GM12878 (cell line): ENCODE measurements around the gene FBLN5. TPM values are rescaled to one million over a fixed set of nuclear protein-coding genes. Genes with fewer than 3 reads are reported as not detected.

Experiments
- ATAC-seq: fragments of 200-7000 bp; cut with Tn5 transposase; 3 replicates; pipeline ENCODE4 v1.9.1; 2020; ENCODE audit warnings: mild to moderate bottlenecking, moderate library complexity
- BruUV-seq: library from RNA; stranded (reverse); fragments of 400-500 nt; replicated peaks from 2 replicates; lab custom pipeline; 2021; lab: Mats Ljungman, UMichigan
- CTCF ChIA-PET: fragments of 300-600 bp; sonication (Branson Sonifier 250); formaldehyde crosslinking; extraction: SDS; loops from one replicate; lab custom pipeline; 2021; ENCODE audit warnings: inconsistent platforms; lab: Yijun Ruan, JAX
- POLR2A ChIA-PET: fragments of 350-600 bp; formaldehyde crosslinking; extraction: SDS; loops from one replicate; lab custom pipeline; 2021; ENCODE audit warnings: inconsistent platforms; lab: Charles Lee
- RAD21 ChIA-PET: fragments of 300-600 bp; sonication (Branson Sonifier 250); formaldehyde crosslinking; loops from one replicate; lab custom pipeline; 2023; ENCODE audit warnings: antibody characterized with exemption; ENCODE audit not compliant: unreplicated experiment; lab: Charles Lee
- SMC1A ChIA-PET: fragments of 300-600 bp; sonication (Branson Sonifier 250); formaldehyde crosslinking; loops from one replicate; lab custom pipeline; 2023; ENCODE audit not compliant: unreplicated experiment, uncharacterized antibody; lab: Charles Lee
- DNase-seq: peaks from one replicate; pipeline ENCODE4 v3.0.0-alpha.2; 2011; ENCODE audit warnings: low read depth, low spot score
- FAIRE-seq: peaks from 3 replicates; lab custom pipeline; 2011; peaks lifted over from hg19 to GRCh38; lab: Jason Lieb, UNC
- H2AFZ ChIP-seq: 2 replicates; pipeline ENCODE4 v1.6.0; 2011; ENCODE audit warnings: low read depth, low read length, control low read depth; ENCODE audit not compliant: control insufficient read depth
- H3K27ac ChIP-seq: 2 replicates; pipeline ENCODE4 v1.5.1; 2011; ENCODE audit warnings: control low read depth; ENCODE audit not compliant: control insufficient read depth, insufficient read depth
- H3K27me3 ChIP-seq, 2 experiments: replicated peaks in 1 of 2; 2 replicates each; pipeline versions ENCODE4 v1.6.0 to v1.6.1; 2011; ENCODE audit warnings: low read length in 1 of 2; ENCODE audit not compliant: control insufficient read depth in 2 of 2, insufficient read depth in 2 of 2
- H3K36me3 ChIP-seq, 2 experiments: 2 replicates each; pipeline ENCODE4 v1.5.1; 2011; ENCODE audit warnings: low read length in 1 of 2; ENCODE audit not compliant: control insufficient read depth in 2 of 2, insufficient read depth in 2 of 2
- H3K4me1 ChIP-seq: 2 replicates; pipeline ENCODE4 v1.6.1; 2011; ENCODE audit warnings: mild to moderate bottlenecking, low read length, moderate library complexity, mixed read lengths; ENCODE audit not compliant: control insufficient read depth, insufficient read depth
- H3K4me2 ChIP-seq: 2 replicates; pipeline ENCODE4 v1.6.0; 2011; ENCODE audit warnings: control low read depth; ENCODE audit not compliant: control insufficient read depth, insufficient read depth
- H3K4me3 ChIP-seq: fragments of 200-600 bp; sonication (generic); 2 replicates; pipeline ENCODE4 v1.5.1; 2016
- H3K79me2 ChIP-seq: 2 replicates; pipeline ENCODE4 v1.6.0; 2011; ENCODE audit warnings: low read length; ENCODE audit not compliant: control insufficient read depth, insufficient read depth
- H3K9ac ChIP-seq: 2 replicates; pipeline ENCODE4 v1.8.0; 2011; ENCODE audit warnings: low read length, control low read depth, mixed read lengths; ENCODE audit not compliant: control insufficient read depth, insufficient read depth
- H3K9me3 ChIP-seq: replicated peaks from 3 replicates; pipeline ENCODE4 v1.5.1; 2011; ENCODE audit warnings: mild to moderate bottlenecking, low read length; ENCODE audit not compliant: control insufficient read depth, insufficient read depth
- H4K20me1 ChIP-seq: 2 replicates; pipeline ENCODE4 v1.6.0; 2011; ENCODE audit not compliant: control insufficient read depth, insufficient read depth
- EED ChIP-seq: sonication (generic); IDR thresholded peaks from 2 replicates; pipeline ENCODE4 v1.6.1; 2016; ENCODE audit warnings: antibody characterized with exemption, low read depth
- KLF5 ChIP-seq: fragments of 450-650 bp; IDR thresholded peaks from 2 replicates; pipeline ENCODE4 v1.6.1; 2014; ENCODE audit warnings: mild to moderate bottlenecking; ENCODE audit not compliant: partially characterized antibody
- PML ChIP-seq: IDR thresholded peaks from 2 replicates; pipeline ENCODE4 v1.6.1; 2012; ENCODE audit warnings: low read length, inconsistent platforms
- RUNX3 ChIP-seq: IDR thresholded peaks from 2 replicates; pipeline ENCODE4 v1.6.1; 2012; ENCODE audit warnings: low read length, inconsistent platforms
- STAT3 ChIP-seq: IDR thresholded peaks from 2 replicates; pipeline ENCODE4 v1.6.1; 2011; ENCODE audit warnings: low read depth, low read length, improper control_type of control experiment
- ZBED1 ChIP-seq: IDR thresholded peaks from 2 replicates; pipeline ENCODE4 v1.6.1; 2016; ENCODE audit warnings: borderline replicate concordance
- ZNF24 ChIP-seq: fragments of 450-650 bp; IDR thresholded peaks from 2 replicates; pipeline ENCODE4 v1.6.1; 2017; ENCODE audit warnings: antibody characterized with exemption, mild to moderate bottlenecking
- ZNF274 ChIP-seq: IDR thresholded peaks from one replicate; pipeline ENCODE4 v1.8.0; 2011; ENCODE audit not compliant: insufficient read length, insufficient read depth
- WGBS: methylation state at CpG from one replicate; pipeline ENCODE4 v1.1.6; 2016; ENCODE audit warnings: low lambda C conversion rate; ENCODE audit not compliant: insufficient replicate concordance, insufficient coverage; ENCODE audit errors: missing lambda C conversion rate; 5-methylcytosine and 5-hydroxymethylcytosine counted together
- in situ Hi-C: fragments of 300-500 bp; cut with MboI; formaldehyde crosslinking; loops from 9 replicates; pipeline ENCODE4 v1.14.3; 2018; ENCODE audit warnings: mixed read lengths
- intact Hi-C: fragments of 100-400 bp; cut with micrococcal nuclease; formaldehyde crosslinking; loops from one replicate; pipeline ENCODE4 v1.14.2; 2022; ENCODE audit not compliant: unreplicated experiment
- polyA plus RNA-seq, 11 experiments: library from polyadenylated mRNA; depleted of rRNA in 4 of 11; unstranded in 6 of 11; stranded (reverse) in 5 of 11; fragments of >200 nt; fragmentation: Nextera tagmentation in 4 of 11; fragmentation: Illumina TruSeq in 1 of 11; extraction: Ambion mirVana in 4 of 11; extraction: Trizol in 1 of 11; gene quantifications; 1 replicate in 1 of 11; 2 replicates in 10 of 11; pipeline versions ENCODE4 v1.2.1 to v1.2.3, GENCODE V29; 2011 to 2016; ENCODE audit warnings: inconsistent platforms in 2 of 11, missing spikeins in 2 of 11, low read depth in 1 of 11
- total RNA-seq, 4 experiments: library from RNA; depleted of rRNA in 3 of 4; stranded (reverse); fragments of >200 nt in 3 of 4; fragmentation: Illumina TruSeq in 1 of 4; extraction: Trizol in 1 of 4; gene quantifications; 2 replicates each; pipeline versions ENCODE4 v1.2.1 to v1.2.3, GENCODE V29; 2013 to 2021
- TF ChIP-seq, protein P1 (sequence below): fragments of 450-650 bp; IDR thresholded peaks from 2 replicates; pipeline ENCODE4 v1.6.1; 2016; ENCODE audit warnings: mild to moderate bottlenecking

FBLN5 gene
- total and polyA plus RNA-seq, 10 of the 15 experiments (the other 5 are each of a cell fraction or from before 2014, with no cell fraction given), result 0.03 to 0.64 (median 0.24) TPM

GRCh38 chr14:91875525-91876286 lies 71.8 kb downstream of the FBLN5 start:
- TF ChIP-seq RUNX3, result no peak
- TF ChIP-seq, protein P1, sequence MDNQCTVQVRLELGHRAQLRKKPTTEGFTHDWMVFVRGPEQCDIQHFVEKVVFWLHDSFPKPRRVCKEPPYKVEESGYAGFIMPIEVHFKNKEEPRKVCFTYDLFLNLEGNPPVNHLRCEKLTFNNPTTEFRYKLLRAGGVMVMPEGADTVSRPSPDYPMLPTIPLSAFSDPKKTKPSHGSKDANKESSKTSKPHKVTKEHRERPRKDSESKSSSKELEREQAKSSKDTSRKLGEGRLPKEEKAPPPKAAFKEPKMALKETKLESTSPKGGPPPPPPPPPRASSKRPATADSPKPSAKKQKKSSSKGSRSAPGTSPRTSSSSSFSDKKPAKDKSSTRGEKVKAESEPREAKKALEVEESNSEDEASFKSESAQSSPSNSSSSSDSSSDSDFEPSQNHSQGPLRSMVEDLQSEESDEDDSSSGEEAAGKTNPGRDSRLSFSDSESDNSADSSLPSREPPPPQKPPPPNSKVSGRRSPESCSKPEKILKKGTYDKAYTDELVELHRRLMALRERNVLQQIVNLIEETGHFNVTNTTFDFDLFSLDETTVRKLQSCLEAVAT, result no peak
- no peak for TF ChIP-seq PML
- no peak for TF ChIP-seq ZNF274
- no peak for TF ChIP-seq STAT3
- no peak for TF ChIP-seq ZNF24
- TF ChIP-seq ZBED1, result no peak
- TF ChIP-seq KLF5, result no peak
- TF ChIP-seq EED, result no peak
- Histone ChIP-seq H3K4me1 (peaks cover 28% of the 10 kb centered on the region), H3K79me2 (no peaks in the 10 kb centered on the region), H2AFZ (no peak overlapping the region), H4K20me1 (no peaks in the 10 kb centered on the region), H3K4me2 (no peak overlapping the region), H3K9me3 (no peaks in the 10 kb centered on the region), H3K27ac (no peak overlapping the region), H3K27me3 (no peaks in the 10 kb centered on the region), H3K36me3 (no peaks in the 10 kb centered on the region), H3K4me3 (no peak overlapping the region), H3K9ac (no peak overlapping the region)
- intact Hi-C loops, result no loop called here
- RAD21 ChIA-PET, result no interaction called here
- FAIRE-seq (no peak), ATAC-seq (no peak), DNase-seq (no peak)
- POLR2A ChIA-PET, result no interaction called here
- 86% methylated on average over 9 of the region's 9 CpGs for WGBS
- BruUV-seq, result no TSS peak
- SMC1A ChIA-PET, result no interaction called here
- in situ Hi-C loops, result no loop called here
- CTCF ChIA-PET, result interaction anchor here (1.4 kb wide), 1 partner anchor 16 kb away, joined by 4 read pairs; no protein-coding TSS in a partner anchor
